Esophagus (tissue), 2 donors: ENCODE results near the gene TKTL1. TPM values are rescaled to one million over a fixed set of nuclear protein-coding genes. Genes with fewer than 3 reads are reported as not detected.

ENCODE experiments used
- H3K27ac ChIP-seq, 2 donors: one replicate each; pipeline ENCODE4 v1.5.1; 2013; ENCODE audit warnings: low read depth in 2 of 2, mild to moderate bottlenecking in 2 of 2, inconsistent platforms in 1 of 2, low read length in 1 of 2, moderate library complexity in 1 of 2
- H3K27me3 ChIP-seq, 2 donors: one replicate each; pipeline ENCODE4 v1.6.1; 2013; ENCODE audit warnings: low read length in 2 of 2, control low read depth in 1 of 2, mild to moderate bottlenecking in 1 of 2; ENCODE audit not compliant: insufficient read depth in 2 of 2, control insufficient read depth in 1 of 2
- H3K36me3 ChIP-seq, 2 donors: one replicate each; pipeline ENCODE4 v1.6.1; 2013; ENCODE audit warnings: low read length in 1 of 2; ENCODE audit not compliant: control insufficient read depth in 2 of 2, insufficient read depth in 2 of 2
- H3K4me1 ChIP-seq, 2 donors: one replicate each; pipeline ENCODE4 v1.6.1; 2013; ENCODE audit warnings: low read length in 1 of 2; ENCODE audit not compliant: control insufficient read depth in 2 of 2, insufficient read depth in 2 of 2
- H3K4me3 ChIP-seq, 2 donors: one replicate each; pipeline ENCODE4 v1.5.1; 2013; ENCODE audit warnings: low read length in 2 of 2, mild to moderate bottlenecking in 2 of 2, low read depth in 1 of 2, moderate library complexity in 1 of 2
- H3K9me3 ChIP-seq, 2 donors: one replicate each; pipeline ENCODE4 v1.6.1; 2013; ENCODE audit warnings: mild to moderate bottlenecking in 2 of 2, low read depth in 1 of 2, low read length in 1 of 2, moderate library complexity in 1 of 2; ENCODE audit not compliant: control insufficient read depth in 2 of 2, insufficient read depth in 1 of 2
- WGBS, 2 donors: extraction: QIAGEN DNeasy Blood & Tissue Kit; methylation state at CpG; one replicate each; pipeline ENCODE4 v1.1.7; 2013; 5-methylcytosine and 5-hydroxymethylcytosine counted together
- polyA plus RNA-seq, 2 donors: library from polyadenylated mRNA; stranded (reverse); fragments of 200-250 nt; gene quantifications; one replicate each; pipeline ENCODE4 v1.2.3, GENCODE V29; 2013
- donor health status: healthy with polysubstance abuse.
- donor health status: Bipolar disorder and iron deficiency.

TKTL1 gene
- polyA plus RNA-seq, 2 donors, result not detected

DNA sequence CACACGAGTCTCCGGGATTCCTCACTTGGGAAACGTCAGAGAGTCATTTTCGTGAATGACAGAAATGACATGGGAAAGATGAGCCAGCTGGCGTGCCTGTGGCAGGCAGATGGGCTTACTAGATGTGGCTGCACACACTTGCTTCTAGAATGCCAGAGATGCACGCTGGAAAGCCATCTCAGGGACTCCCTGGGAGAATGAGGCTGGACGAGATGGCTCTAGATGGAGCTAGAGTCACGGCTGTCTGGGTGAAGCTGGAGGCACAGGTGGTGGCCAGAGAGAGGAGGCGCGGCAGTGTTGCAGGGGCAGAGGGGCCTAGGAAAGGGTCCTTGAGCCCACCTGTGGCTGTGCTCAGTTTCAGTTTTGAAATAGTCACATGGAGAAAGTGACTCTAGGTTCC lies 26.0 kb downstream of the TKTL1 start:
- 60 to 63% methylated on average over 10 of the region's 10 CpGs for WGBS, 2 donors
- no peaks in the 10 kb centered on the region for H3K9me3 ChIP-seq
- no peak overlapping the region for H3K4me3 ChIP-seq
- no peaks in the 10 kb centered on the region for H3K4me1 ChIP-seq
- H3K27me3 ChIP-seq, result no peaks in the 10 kb centered on the region
- no peak overlapping the region for H3K27ac ChIP-seq
- no peaks in the 10 kb centered on the region for H3K36me3 ChIP-seq

DNA sequence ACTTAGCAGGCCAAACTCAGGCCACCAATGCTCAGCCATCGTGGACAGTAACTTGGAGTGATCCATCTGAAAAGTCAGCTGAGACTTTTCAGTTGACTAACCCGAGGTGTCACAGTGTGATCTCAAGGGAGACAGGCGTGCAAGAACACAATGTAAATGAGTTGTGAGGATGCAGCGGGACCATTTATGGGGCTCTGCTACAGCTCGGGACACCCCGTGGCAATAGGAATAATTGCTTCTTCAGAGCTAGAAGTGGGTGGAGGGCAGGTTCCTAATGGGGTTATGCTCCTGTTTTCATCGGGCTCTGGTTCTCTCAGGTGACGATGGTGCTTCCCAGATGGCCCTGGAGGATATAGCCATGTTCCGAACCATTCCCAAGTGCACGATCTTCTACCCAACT lies 27.3 kb downstream of the TKTL1 start:
- H3K4me3 ChIP-seq, result no peak overlapping the region
- WGBS, 2 donors, result 78 to 85% methylated on average over 10 of the region's 10 CpGs
- H3K36me3 ChIP-seq, result no peaks in the 10 kb centered on the region
- H3K27ac ChIP-seq, result no peak overlapping the region
- no peaks in the 10 kb centered on the region for H3K4me1 ChIP-seq
- H3K9me3 ChIP-seq, result no peaks in the 10 kb centered on the region
- H3K27me3 ChIP-seq, result no peaks in the 10 kb centered on the region

DNA sequence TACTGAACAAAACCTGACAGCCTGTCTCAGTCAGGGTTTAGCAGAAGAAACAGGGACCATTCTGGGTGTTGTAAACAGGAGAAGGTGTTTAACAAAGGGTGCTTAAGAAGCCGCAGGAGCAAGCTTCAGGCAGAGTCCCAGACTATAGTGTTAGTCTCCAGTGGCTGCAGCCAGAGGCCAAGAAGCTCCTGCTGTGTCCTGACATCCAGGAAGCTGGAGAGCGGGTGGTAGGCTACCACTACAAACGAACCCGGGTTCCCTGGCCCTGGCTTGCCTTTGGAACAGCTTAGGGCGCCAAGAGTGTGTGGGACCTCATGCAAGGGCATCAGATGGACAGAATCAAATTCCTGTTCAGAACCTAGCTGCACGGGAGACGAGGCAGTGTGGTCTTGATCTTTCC lies 27.9 kb downstream of the TKTL1 start:
- H3K4me3 ChIP-seq, result no peak overlapping the region
- no peaks in the 10 kb centered on the region for H3K27me3 ChIP-seq
- no peaks in the 10 kb centered on the region for H3K36me3 ChIP-seq
- no peaks in the 10 kb centered on the region for H3K9me3 ChIP-seq
- 51 to 68% methylated on average over 7 of the region's 7 CpGs for WGBS, 2 donors
- H3K4me1 ChIP-seq, result no peaks in the 10 kb centered on the region
- no peak overlapping the region for H3K27ac ChIP-seq

DNA sequence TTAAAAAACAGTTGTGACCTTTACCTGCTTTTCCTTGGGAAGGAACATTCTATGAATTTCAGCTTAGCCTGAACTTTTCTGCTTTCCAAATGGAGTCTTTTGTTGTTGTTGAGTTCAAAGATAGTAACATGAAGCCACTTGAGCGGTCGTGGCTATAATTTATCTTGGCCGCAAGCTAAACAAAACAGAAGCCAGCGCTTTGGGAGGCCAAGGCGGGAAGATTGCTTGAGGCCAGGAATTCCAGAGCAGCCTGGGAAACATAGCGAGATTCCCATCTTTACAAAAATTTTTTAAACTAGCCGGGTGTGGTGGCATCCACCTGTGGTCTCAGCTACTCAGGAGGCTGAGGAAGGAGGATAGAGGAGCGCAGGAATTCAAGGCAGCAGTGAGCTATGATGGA lies 29.9 kb downstream of the TKTL1 start:
- 44 to 66% methylated on average over 8 of the region's 8 CpGs for WGBS, 2 donors
- H3K36me3 ChIP-seq, result no peaks in the 10 kb centered on the region
- no peaks in the 10 kb centered on the region for H3K9me3 ChIP-seq
- H3K27me3 ChIP-seq, result no peaks in the 10 kb centered on the region
- no peak overlapping the region for H3K4me3 ChIP-seq
- H3K4me1 ChIP-seq, result no peaks in the 10 kb centered on the region
- no peak overlapping the region for H3K27ac ChIP-seq

DNA sequence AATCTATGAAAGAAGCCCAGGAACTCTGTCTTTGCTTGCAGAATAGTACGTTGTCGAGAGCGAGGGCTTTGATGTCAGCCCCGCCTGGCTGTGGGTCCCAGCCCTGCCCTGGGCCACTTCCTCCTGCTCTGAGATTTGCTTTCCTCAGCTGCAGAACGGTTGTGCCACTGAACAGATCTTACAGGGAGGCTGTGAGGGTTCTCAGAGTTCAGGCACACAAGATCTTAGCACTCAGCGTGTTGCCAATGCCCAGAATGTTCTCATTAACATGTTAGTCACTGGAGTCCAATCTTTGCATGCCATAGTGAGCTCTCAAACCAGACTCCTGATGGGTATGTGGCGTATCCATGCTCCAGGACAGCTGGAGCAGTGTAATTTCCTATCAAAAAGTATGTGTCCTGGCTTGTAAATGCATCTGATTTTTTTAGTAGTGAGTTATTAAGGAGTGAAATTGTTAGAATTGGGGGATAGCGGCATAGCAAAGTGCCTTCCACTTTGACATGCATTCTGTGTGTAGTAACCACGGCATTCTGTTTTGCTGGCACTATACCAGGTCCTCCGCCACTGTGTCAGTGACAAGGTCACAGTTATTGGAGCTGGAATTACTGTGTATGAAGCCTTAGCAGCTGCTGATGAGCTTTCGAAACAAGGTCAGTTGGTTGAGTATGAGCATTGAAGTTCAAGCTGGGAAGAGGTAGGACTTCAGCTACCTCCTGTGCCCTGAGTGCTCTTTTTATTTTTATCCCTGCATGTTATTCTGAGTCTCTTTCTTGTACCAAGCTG lies 31.6 kb downstream of the TKTL1 start:
- Histone ChIP-seq H3K27ac (no peak overlapping the region), H3K9me3 (no peaks in the 10 kb centered on the region), H3K27me3 (no peaks in the 10 kb centered on the region), H3K36me3 (no peaks in the 10 kb centered on the region), H3K4me3 (no peak overlapping the region), H3K4me1 (no peaks in the 10 kb centered on the region)
- WGBS, 2 donors, result 31 to 49% methylated on average over 11 of the region's 11 CpGs

DNA sequence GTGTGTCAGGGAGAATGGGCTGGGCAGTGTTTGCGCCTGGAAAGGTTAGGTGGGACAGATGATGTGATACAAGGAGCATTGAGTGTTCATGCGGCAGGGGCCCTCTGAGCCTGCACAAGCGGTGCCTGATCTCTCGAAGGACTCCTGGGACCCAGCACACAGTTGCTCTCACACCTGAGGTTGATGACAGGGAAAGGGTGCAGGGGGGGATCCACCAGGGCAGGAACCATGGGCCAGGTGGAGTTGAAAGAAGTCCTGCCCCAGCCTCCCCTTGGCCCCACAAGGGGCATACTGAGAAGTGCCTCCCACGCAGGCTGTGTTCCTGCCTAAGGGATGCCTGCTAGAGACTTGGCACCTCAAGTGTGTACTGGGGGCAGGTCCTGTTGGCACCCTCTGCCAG lies 33.1 kb downstream of the TKTL1 start:
- no peaks in the 10 kb centered on the region for H3K9me3 ChIP-seq
- H3K36me3 ChIP-seq, result no peaks in the 10 kb centered on the region
- H3K27ac ChIP-seq, result no peak overlapping the region
- H3K4me3 ChIP-seq, result no peak overlapping the region
- 88 to 93% methylated on average over 5 of the region's 5 CpGs for WGBS, 2 donors
- no peaks in the 10 kb centered on the region for H3K4me1 ChIP-seq
- H3K27me3 ChIP-seq, result no peaks in the 10 kb centered on the region

DNA sequence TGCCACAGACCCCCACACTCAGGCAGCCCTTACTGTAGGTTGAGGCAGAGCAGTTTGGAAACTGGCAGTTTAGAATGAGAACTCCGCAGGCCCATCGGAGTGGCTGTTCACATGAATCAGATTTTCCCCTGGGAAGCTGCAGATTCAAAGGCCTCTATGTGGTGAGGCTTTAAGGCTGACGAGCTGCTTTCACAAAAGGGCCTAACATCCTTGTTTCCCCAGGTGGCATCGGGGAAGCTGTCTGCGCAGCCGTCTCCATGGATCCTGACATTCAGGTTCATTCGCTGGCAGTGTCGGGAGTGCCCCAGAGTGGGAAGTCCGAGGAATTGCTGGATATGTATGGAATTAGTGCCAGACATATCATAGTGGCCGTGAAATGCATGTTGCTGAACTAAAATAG lies 33.7 kb downstream of the TKTL1 start:
- no peaks in the 10 kb centered on the region for H3K27me3 ChIP-seq
- no peak overlapping the region for H3K4me3 ChIP-seq
- no peak overlapping the region for H3K27ac ChIP-seq
- H3K9me3 ChIP-seq, result no peaks in the 10 kb centered on the region
- WGBS, 2 donors, result 79 to 83% methylated on average over 10 of the region's 10 CpGs
- H3K36me3 ChIP-seq, result no peaks in the 10 kb centered on the region
- H3K4me1 ChIP-seq, result no peaks in the 10 kb centered on the region

DNA sequence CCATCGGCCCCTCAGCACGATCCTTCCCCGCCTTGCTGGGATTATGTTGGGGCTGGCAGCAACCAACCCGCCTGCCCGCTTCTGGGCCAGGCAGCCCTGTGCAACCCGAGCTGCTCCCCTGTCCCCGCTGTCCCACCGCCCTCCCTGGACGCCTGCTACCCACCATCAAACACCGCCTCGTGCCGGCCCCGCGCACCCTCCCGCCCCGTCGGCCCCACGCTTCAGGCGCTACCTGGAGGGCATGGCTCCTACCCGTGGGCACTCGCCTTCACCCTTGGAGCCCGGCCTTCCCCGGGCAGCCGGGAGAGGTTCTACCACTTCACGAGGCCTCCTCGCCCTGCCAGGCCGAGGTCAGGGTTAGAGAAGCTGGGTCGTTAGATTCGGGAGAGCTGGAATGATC lies 37.0 kb downstream of the TKTL1 start:
- Histone ChIP-seq H3K36me3 (no peaks in the 10 kb centered on the region), H3K27ac (no peak overlapping the region), H3K4me3 (no peak overlapping the region), H3K9me3 (no peaks in the 10 kb centered on the region), H3K27me3 (no peaks in the 10 kb centered on the region), H3K4me1 (no peaks in the 10 kb centered on the region)
- WGBS, 2 donors, result 92 to 94% methylated on average over 29 of the region's 29 CpGs

DNA sequence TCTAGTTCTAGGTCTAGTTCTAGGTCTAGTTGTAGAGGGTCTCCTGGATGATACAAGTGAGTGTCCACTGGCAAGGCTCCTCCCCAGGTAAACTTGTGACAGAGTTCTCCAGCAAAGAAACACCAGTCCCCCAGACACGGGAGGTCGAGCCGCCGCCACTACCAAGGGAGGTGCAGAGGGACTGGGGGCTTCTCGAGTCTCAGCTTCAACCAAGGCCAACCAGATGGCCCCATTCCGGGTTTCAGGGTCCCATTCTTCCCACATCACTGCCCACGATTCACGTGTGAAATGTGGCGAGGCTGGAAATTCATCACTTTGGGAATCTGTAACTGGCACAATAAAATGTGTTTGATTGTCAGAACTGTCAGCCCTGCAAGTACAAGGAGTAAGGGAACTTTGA lies 37.5 kb downstream of the TKTL1 start:
- 93 to 94% methylated on average over 9 of the region's 9 CpGs for WGBS, 2 donors
- H3K9me3 ChIP-seq, result no peaks in the 10 kb centered on the region
- no peaks in the 10 kb centered on the region for H3K36me3 ChIP-seq
- H3K4me1 ChIP-seq, result no peaks in the 10 kb centered on the region
- no peak overlapping the region for H3K4me3 ChIP-seq
- no peak overlapping the region for H3K27ac ChIP-seq
- no peaks in the 10 kb centered on the region for H3K27me3 ChIP-seq

DNA sequence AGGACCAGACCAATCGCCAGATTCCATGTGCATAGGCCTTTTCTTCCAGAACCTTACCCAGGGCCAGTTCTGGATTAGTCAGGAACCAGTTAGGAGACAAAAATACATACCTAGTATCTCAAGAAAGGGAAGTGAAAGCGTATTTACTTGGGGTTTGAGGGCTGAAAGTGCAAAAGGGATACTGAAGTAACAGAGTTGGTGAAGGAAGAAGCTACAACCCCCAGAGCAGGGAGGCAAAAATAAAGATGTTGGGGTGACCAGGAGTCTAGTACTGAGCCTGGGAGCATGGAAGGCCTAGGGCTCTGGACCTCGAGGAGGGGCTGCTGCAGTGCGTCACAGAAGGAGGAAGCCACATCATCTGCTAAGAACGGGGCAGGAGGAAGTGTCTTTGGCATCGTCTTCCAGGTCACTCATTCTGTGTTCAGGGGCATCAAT lies 38.3 kb downstream of the TKTL1 start:
- Histone ChIP-seq H3K4me1 (no peaks in the 10 kb centered on the region), H3K27me3 (no peaks in the 10 kb centered on the region), H3K9me3 (no peaks in the 10 kb centered on the region), H3K4me3 (no peak overlapping the region), H3K36me3 (no peaks in the 10 kb centered on the region), H3K27ac (no peak overlapping the region)
- WGBS, 2 donors, result 72 to 73% methylated on average over 5 to 6 of the region's 6 CpGs
